B cell (primary cell): ENCODE results near the gene GUCA1C. TPM values are rescaled to one million over a fixed set of nuclear protein-coding genes. Genes with fewer than 3 reads are reported as not detected.

Experiments
- ATAC-seq: fragments of 200-7000 bp; cut with Tn5 transposase; one replicate; pipeline ENCODE4 v1.10.0; 2021; ENCODE audit warnings: low read depth, mild to moderate bottlenecking, moderate number of reproducible peaks, moderate library complexity
- CTCF ChIA-PET: fragments of 350-600 bp; sonication (Branson Sonifier 250); formaldehyde crosslinking; loops from one replicate; lab custom pipeline; 2021; ENCODE audit warnings: antibody characterized with exemption, inconsistent platforms; lab: Charles Lee
- POLR2A ChIA-PET: fragments of 350-600 bp; sonication (Branson Sonifier 250); formaldehyde crosslinking; loops from one replicate; lab custom pipeline; 2021; ENCODE audit warnings: antibody characterized with exemption; lab: Charles Lee
- DNase-seq: peaks from one replicate; pipeline ENCODE4 v3.0.0; 2013
- H2AFZ ChIP-seq: 2 replicates; pipeline ENCODE4 v1.6.1; 2012; ENCODE audit warnings: mild to moderate bottlenecking, low read depth, low read length; ENCODE audit not compliant: insufficient read depth, poor library complexity, severe bottlenecking
- H3K27ac ChIP-seq, 2 donors: 1 replicate in 1 of 2; 2 replicates in 1 of 2; pipeline ENCODE4 v1.5.1; 2012 to 2013; ENCODE audit warnings: low read length in 2 of 2, mild to moderate bottlenecking in 2 of 2, moderate library complexity in 1 of 2
- H3K27me3 ChIP-seq, 4 experiments: fragments of 200-600 bp in 1 of 4; sonication (generic) in 1 of 4; replicated peaks in 1 of 4; 1 replicate in 2 of 4; 2 replicates in 2 of 4; pipeline versions ENCODE4 v1.6.1 to v1.7.0; 2013 to 2016; ENCODE audit warnings: low read length in 3 of 4, mild to moderate bottlenecking in 2 of 4, mixed read lengths in 1 of 4, moderate library complexity in 1 of 4; ENCODE audit not compliant: insufficient read depth in 4 of 4, control insufficient read depth in 3 of 4; ENCODE audit errors: control extremely low read depth in 1 of 4
- H3K36me3 ChIP-seq, 2 experiments: replicated peaks in 1 of 2; 1 replicate in 1 of 2; 2 replicates in 1 of 2; pipeline versions ENCODE4 v1.6.1 to v1.7.1; 2013; ENCODE audit warnings: low read length in 1 of 2; ENCODE audit not compliant: insufficient read depth in 2 of 2, control insufficient read depth in 1 of 2; ENCODE audit errors: control extremely low read depth in 1 of 2, extremely low read depth in 1 of 2
- H3K4me1 ChIP-seq, 2 donors: fragments of 200-600 bp in 1 of 2; sonication (generic) in 1 of 2; 1 replicate in 1 of 2; 2 replicates in 1 of 2; pipeline versions ENCODE4 v1.5.1 to v1.6.1; 2013 to 2017; ENCODE audit warnings: low read length in 2 of 2; ENCODE audit not compliant: control insufficient read depth in 2 of 2, insufficient read depth in 2 of 2
- H3K4me2 ChIP-seq: replicated peaks from 2 replicates; pipeline ENCODE3; 2012; ENCODE audit warnings: mild to moderate bottlenecking, low read depth, low read length; ENCODE audit not compliant: poor library complexity, severe bottlenecking
- H3K4me3 ChIP-seq, 5 experiments: fragments of 200-600 bp in 1 of 5; sonication (generic) in 1 of 5; 1 replicate in 3 of 5; 2 replicates in 2 of 5; pipeline versions ENCODE4 v1.5.1 to v1.7.0; 2011 to 2016; ENCODE audit warnings: low read length in 4 of 5, mild to moderate bottlenecking in 4 of 5, low read depth in 2 of 5, control low read depth in 1 of 5, moderate library complexity in 1 of 5; ENCODE audit not compliant: insufficient read depth in 1 of 5; ENCODE audit errors: control extremely low read depth in 1 of 5, extremely low read depth in 1 of 5
- H3K79me2 ChIP-seq: fragments of 200-600 bp; sonication (generic); one replicate; pipeline ENCODE4 v1.6.0; 2016; ENCODE audit warnings: low read length; ENCODE audit not compliant: control insufficient read depth, insufficient read depth
- H3K9ac ChIP-seq: fragments of 200-600 bp; sonication (generic); 2 replicates; pipeline ENCODE4 v1.6.1; 2017; ENCODE audit warnings: mild to moderate bottlenecking, low read length, moderate library complexity
- H3K9me3 ChIP-seq, 3 donors: one replicate each; pipeline versions ENCODE4 v1.6.1 to v1.7.1; 2013; ENCODE audit warnings: low read length in 2 of 3; ENCODE audit not compliant: control insufficient read depth in 2 of 3, insufficient read depth in 1 of 3; ENCODE audit errors: control extremely low read depth in 1 of 3
- H4K20me1 ChIP-seq: 2 replicates; pipeline ENCODE4 v1.6.0; 2012; ENCODE audit warnings: mild to moderate bottlenecking, low read length; ENCODE audit not compliant: insufficient read depth, control insufficient read depth, poor library complexity, severe bottlenecking
- H3K27ac Mint-ChIP-seq: one replicate; pipeline ENCODE4 v1.8.0; 2021; ENCODE audit warnings: mixed read lengths
- H3K27me3 Mint-ChIP-seq: one replicate; pipeline ENCODE4 v1.8.0; 2021; ENCODE audit warnings: mixed read lengths
- H3K4me1 Mint-ChIP-seq: one replicate; pipeline ENCODE4 v1.8.0; 2021; ENCODE audit warnings: mixed read lengths
- H3K4me3 Mint-ChIP-seq: one replicate; pipeline ENCODE4 v1.8.0; 2021; ENCODE audit warnings: mixed read lengths
- H3K9me3 Mint-ChIP-seq: one replicate; pipeline ENCODE4 v1.8.0; 2022; ENCODE audit warnings: mixed read lengths; ENCODE audit not compliant: insufficient read depth
- EZH2 ChIP-seq: IDR thresholded peaks from 2 replicates; pipeline ENCODE4 v1.6.1; 2012; ENCODE audit warnings: borderline replicate concordance, low read depth, mild to moderate bottlenecking, moderate library complexity, low read length; ENCODE audit not compliant: insufficient read depth, poor library complexity, severe bottlenecking
- WGBS: methylation state at CpG from one replicate; pipeline ENCODE4 v1.1.5; 2013; ENCODE audit warnings: missing lambda C conversion rate; ENCODE audit not compliant: insufficient coverage; 5-methylcytosine and 5-hydroxymethylcytosine counted together
- intact Hi-C: fragments of 100-400 bp; cut with micrococcal nuclease; formaldehyde crosslinking; loops from one replicate; pipeline ENCODE4 v1.10.0; 2022
- polyA plus RNA-seq: library from polyadenylated mRNA; depleted of rRNA; stranded (reverse); fragments of >200 nt; gene quantifications from 2 replicates; pipeline ENCODE4 v1.2.3, GENCODE V29; 2012
- total RNA-seq, 2 donors: library from RNA; stranded (reverse); fragments of 120-200 nt in 1 of 2; gene quantifications; 1 replicate in 1 of 2; 2 replicates in 1 of 2; pipeline versions ENCODE4 v1.2.3 to v1.2.4, GENCODE V29; 2013 to 2022
- TF ChIP-seq, protein P1 (sequence below): fragments of 200-600 bp; IDR thresholded peaks from one replicate; pipeline ENCODE4 v1.8.0; 2022; ENCODE audit warnings: antibody characterized with exemption, mild to moderate bottlenecking

The GUCA1C gene
- total and polyA plus RNA-seq, 2 donors (not counting 1 experiment from before 2014, with no cell fraction given), result not detected

DNA sequence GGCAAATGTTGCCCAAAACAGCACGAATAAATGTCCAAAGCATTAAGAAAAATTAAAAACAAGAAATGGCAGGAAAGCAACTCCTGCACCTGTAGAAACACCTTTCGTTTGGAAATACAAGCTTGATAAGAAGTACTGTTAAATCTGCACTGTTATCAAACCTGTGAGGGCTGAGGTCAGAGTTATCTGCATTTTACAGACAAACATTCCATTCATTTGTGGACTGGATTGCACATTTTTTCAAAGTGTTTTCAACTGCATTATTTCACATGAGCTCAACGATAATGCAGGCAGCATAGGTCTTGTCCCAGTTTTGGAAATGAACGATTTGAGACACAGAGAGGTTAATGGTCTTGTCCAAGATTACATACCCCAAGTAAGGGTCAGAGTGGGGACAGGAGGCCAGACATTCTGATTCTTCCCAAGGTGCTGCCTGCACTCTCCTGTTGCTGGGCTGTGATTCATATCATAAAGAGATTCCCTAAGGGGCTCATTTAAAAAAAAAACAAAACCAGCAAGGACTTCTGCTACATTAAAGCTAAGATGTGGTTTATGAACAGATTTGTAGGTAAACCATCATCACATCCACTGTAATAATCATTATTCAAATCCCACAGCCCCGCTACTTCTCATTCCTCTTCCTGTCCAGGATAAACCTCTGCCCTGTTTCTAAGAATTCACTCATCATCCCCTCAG lies 13.0 kb downstream of the GUCA1C start:
- DNase-seq (no peak), ATAC-seq (no peak)
- no peaks in the 10 kb centered on the region for H3K9me3 ChIP-seq
- H2AFZ ChIP-seq, result no peak overlapping the region
- Mint-ChIP-seq H3K4me1 (no peaks in the 10 kb centered on the region), H3K27ac (no peak overlapping the region), H3K4me3 (no peak overlapping the region), H3K9me3 (no peaks in the 10 kb centered on the region), H3K27me3 (peaks cover 6% of the 10 kb centered on the region)
- intact Hi-C loops, result no loop called here
- H3K79me2 ChIP-seq, result no peaks in the 10 kb centered on the region
- H3K27me3 ChIP-seq, result peaks cover 0 to 5% (median 0%) of the 10 kb centered on the region in 4 experiments
- H3K4me3 ChIP-seq, result no peak overlapping the region
- H3K4me1 ChIP-seq, result no peaks in the 10 kb centered on the region
- TF ChIP-seq EZH2, result no peak
- TF ChIP-seq, protein P1, sequence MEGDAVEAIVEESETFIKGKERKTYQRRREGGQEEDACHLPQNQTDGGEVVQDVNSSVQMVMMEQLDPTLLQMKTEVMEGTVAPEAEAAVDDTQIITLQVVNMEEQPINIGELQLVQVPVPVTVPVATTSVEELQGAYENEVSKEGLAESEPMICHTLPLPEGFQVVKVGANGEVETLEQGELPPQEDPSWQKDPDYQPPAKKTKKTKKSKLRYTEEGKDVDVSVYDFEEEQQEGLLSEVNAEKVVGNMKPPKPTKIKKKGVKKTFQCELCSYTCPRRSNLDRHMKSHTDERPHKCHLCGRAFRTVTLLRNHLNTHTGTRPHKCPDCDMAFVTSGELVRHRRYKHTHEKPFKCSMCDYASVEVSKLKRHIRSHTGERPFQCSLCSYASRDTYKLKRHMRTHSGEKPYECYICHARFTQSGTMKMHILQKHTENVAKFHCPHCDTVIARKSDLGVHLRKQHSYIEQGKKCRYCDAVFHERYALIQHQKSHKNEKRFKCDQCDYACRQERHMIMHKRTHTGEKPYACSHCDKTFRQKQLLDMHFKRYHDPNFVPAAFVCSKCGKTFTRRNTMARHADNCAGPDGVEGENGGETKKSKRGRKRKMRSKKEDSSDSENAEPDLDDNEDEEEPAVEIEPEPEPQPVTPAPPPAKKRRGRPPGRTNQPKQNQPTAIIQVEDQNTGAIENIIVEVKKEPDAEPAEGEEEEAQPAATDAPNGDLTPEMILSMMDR, result no peak
- no peaks in the 10 kb centered on the region for H3K36me3 ChIP-seq
- WGBS, result 83% methylated on average over 3 of the region's 5 CpGs
- no peak overlapping the region for H3K9ac ChIP-seq
- ChIA-PET POLR2A (no interaction called here), CTCF (interaction anchor here (1.1 to 1.2 kb wide), 2 partner anchors 13 to 27 kb away, joined by 3 to 4 read pairs; no protein-coding TSS in a partner anchor)
- no peak overlapping the region for H3K4me2 ChIP-seq
- no peak overlapping the region for H3K27ac ChIP-seq
- no peaks in the 10 kb centered on the region for H4K20me1 ChIP-seq

GRCh38 chr3:108940166-108940565 lies 13.5 kb downstream of the GUCA1C start:
- Mint-ChIP-seq H3K9me3 (no peaks in the 10 kb centered on the region), H3K27ac (no peak overlapping the region), H3K27me3 (peaks cover 6% of the 10 kb centered on the region), H3K4me1 (no peaks in the 10 kb centered on the region), H3K4me3 (no peak overlapping the region)
- no peaks in the 10 kb centered on the region for H4K20me1 ChIP-seq
- intact Hi-C loops, result no loop called here
- no peak overlapping the region for H3K9ac ChIP-seq
- H3K27ac ChIP-seq, result no peak overlapping the region
- DNase-seq (no peak), ATAC-seq (no peak)
- WGBS, result 91% methylated on average over 3 of the region's 4 CpGs
- no peaks in the 10 kb centered on the region for H3K4me1 ChIP-seq
- POLR2A ChIA-PET, result no interaction called here
- no peak overlapping the region for H3K4me3 ChIP-seq
- no peaks in the 10 kb centered on the region for H3K36me3 ChIP-seq
- H3K27me3 ChIP-seq, result peaks cover 0 to 5% (median 0%) of the 10 kb centered on the region in 4 experiments
- H3K9me3 ChIP-seq, result no peaks in the 10 kb centered on the region
- no peak overlapping the region for H2AFZ ChIP-seq
- no peak for TF ChIP-seq EZH2
- TF ChIP-seq, protein P1, result no peak
- H3K4me2 ChIP-seq, result no peak overlapping the region
- CTCF ChIA-PET, result interaction anchor here (1.1 to 1.2 kb wide), 2 partner anchors 12 to 26 kb away, joined by 3 to 4 read pairs; no protein-coding TSS in a partner anchor
- no peaks in the 10 kb centered on the region for H3K79me2 ChIP-seq
